ENCODE measurements around the gene POTEG.
"Not testable (repeated sequence)": the region's sequence is repeated elsewhere in the genome, so short reads cannot be mapped to it uniquely, and the experiment has no call there.

The POTEG gene

GRCh38 chr14:19388741-19389140, 45.4 kb downstream of the POTEG start:
- DNase-seq (ENCODE audit: low spot score); H4K91ac ChIP-seq (ENCODE audit: low read depth, low read length, poor library complexity); H3K9me3 ChIP-seq (replicated peaks in 1 of 2; ENCODE audit: control insufficient read depth in 2 of 2, insufficient read depth in 1 of 2, low read depth in 1 of 2, low read length in 2 of 2); H3K23ac ChIP-seq (ENCODE audit: low read depth, low read length, poor library complexity); H3K4me2 ChIP-seq (ENCODE audit: insufficient read depth, low read length, poor library complexity, severe bottlenecking); H2BK15ac ChIP-seq (ENCODE audit: low read length); H3K27ac ChIP-seq (replicated peaks; ENCODE audit: low read length); H2BK5ac ChIP-seq (ENCODE audit: low read length); H3K36me3 ChIP-seq (replicated peaks in 1 of 2; ENCODE audit: control insufficient read depth in 2 of 2, insufficient read depth in 2 of 2, low read length in 2 of 2); H3K18ac ChIP-seq (ENCODE audit: low read length); H2BK120ac ChIP-seq (ENCODE audit: low read depth, low read length); H2AK5ac ChIP-seq (ENCODE audit: low read depth, low read length); H2AFZ ChIP-seq (ENCODE audit: low read length); H3K4ac ChIP-seq (ENCODE audit: low read length); H3K14ac ChIP-seq (ENCODE audit: low read length); H4K8ac ChIP-seq (ENCODE audit: low read depth, low read length); H2BK12ac ChIP-seq (ENCODE audit: low read length); H3K27me3 ChIP-seq (ENCODE audit: control insufficient read depth in 3 of 3, insufficient read depth in 3 of 3, low read depth in 1 of 3, low read length in 3 of 3); H3K4me1 ChIP-seq (ENCODE audit: control insufficient read depth in 2 of 2, insufficient read depth in 1 of 2, low read depth in 1 of 2, low read length in 2 of 2); H3K9ac ChIP-seq (ENCODE audit: low read depth, low read length, poor library complexity); H3K4me3 ChIP-seq (ENCODE audit: low read length in 2 of 2); H3K79me1 ChIP-seq (ENCODE audit: low read depth, low read length): not testable (repeated sequence)
- no CpG with 5 or more reads among the region's 4 CpGs for WGBS, 2 donors (ENCODE audit: extremely low coverage in 2 of 2, insufficient read length in 2 of 2, insufficient replicate concordance in 1 of 2)

GRCh38 chr14:19386996-19387395, 47.1 kb downstream of the POTEG start:
- H2BK12ac ChIP-seq (ENCODE audit: low read length); H4K8ac ChIP-seq (ENCODE audit: low read depth, low read length); H3K79me1 ChIP-seq (ENCODE audit: low read depth, low read length); H4K91ac ChIP-seq (ENCODE audit: low read depth, low read length, poor library complexity); H3K4me3 ChIP-seq (ENCODE audit: low read length in 2 of 2); H3K23ac ChIP-seq (ENCODE audit: low read depth, low read length, poor library complexity); H3K4me2 ChIP-seq (ENCODE audit: insufficient read depth, low read length, poor library complexity, severe bottlenecking); DNase-seq (ENCODE audit: low spot score); H2BK15ac ChIP-seq (ENCODE audit: low read length); H3K9me3 ChIP-seq (replicated peaks in 1 of 2; ENCODE audit: control insufficient read depth in 2 of 2, insufficient read depth in 1 of 2, low read depth in 1 of 2, low read length in 2 of 2); H3K14ac ChIP-seq (ENCODE audit: low read length); H3K9ac ChIP-seq (ENCODE audit: low read depth, low read length, poor library complexity); H3K27me3 ChIP-seq (ENCODE audit: control insufficient read depth in 3 of 3, insufficient read depth in 3 of 3, low read depth in 1 of 3, low read length in 3 of 3); H2AFZ ChIP-seq (ENCODE audit: low read length); H3K36me3 ChIP-seq (replicated peaks in 1 of 2; ENCODE audit: control insufficient read depth in 2 of 2, insufficient read depth in 2 of 2, low read length in 2 of 2); H2BK120ac ChIP-seq (ENCODE audit: low read depth, low read length); H3K18ac ChIP-seq (ENCODE audit: low read length); H3K4me1 ChIP-seq (ENCODE audit: control insufficient read depth in 2 of 2, insufficient read depth in 1 of 2, low read depth in 1 of 2, low read length in 2 of 2); H3K4ac ChIP-seq (ENCODE audit: low read length); H2BK5ac ChIP-seq (ENCODE audit: low read length); H2AK5ac ChIP-seq (ENCODE audit: low read depth, low read length); H3K27ac ChIP-seq (replicated peaks; ENCODE audit: low read length): not testable (repeated sequence)
- WGBS, 2 donors (ENCODE audit: extremely low coverage in 2 of 2, insufficient read length in 2 of 2, insufficient replicate concordance in 1 of 2) = no CpG with 5 or more reads among the region's 9 CpGs

GRCh38 chr14:19386309-19386708, 47.8 kb downstream of the POTEG start:
- H3K27me3 ChIP-seq (ENCODE audit: control insufficient read depth in 3 of 3, insufficient read depth in 3 of 3, low read depth in 1 of 3, low read length in 3 of 3); H4K8ac ChIP-seq (ENCODE audit: low read depth, low read length); H3K79me1 ChIP-seq (ENCODE audit: low read depth, low read length): not testable (repeated sequence)

GRCh38 chr14:19384088-19384781, 49.9 kb downstream of the POTEG start:
- DNase-seq (ENCODE audit: low spot score); H2BK12ac ChIP-seq (ENCODE audit: low read length); H3K36me3 ChIP-seq (replicated peaks in 1 of 2; ENCODE audit: control insufficient read depth in 2 of 2, insufficient read depth in 2 of 2, low read length in 2 of 2): not testable (repeated sequence)

More at GRCh38 chr14:19386309-19386708, 47.8 kb downstream of the POTEG start:
- not testable (repeated sequence) for H3K18ac ChIP-seq (ENCODE audit: low read length); H3K4me3 ChIP-seq (ENCODE audit: low read length in 2 of 2); H3K23ac ChIP-seq (ENCODE audit: low read depth, low read length, poor library complexity); H2BK15ac ChIP-seq (ENCODE audit: low read length); H3K4ac ChIP-seq (ENCODE audit: low read length); H3K4me1 ChIP-seq (ENCODE audit: control insufficient read depth in 2 of 2, insufficient read depth in 1 of 2, low read depth in 1 of 2, low read length in 2 of 2); H4K91ac ChIP-seq (ENCODE audit: low read depth, low read length, poor library complexity); H3K4me2 ChIP-seq (ENCODE audit: insufficient read depth, low read length, poor library complexity, severe bottlenecking); H3K9me3 ChIP-seq (replicated peaks in 1 of 2; ENCODE audit: control insufficient read depth in 2 of 2, insufficient read depth in 1 of 2, low read depth in 1 of 2, low read length in 2 of 2); H3K36me3 ChIP-seq (replicated peaks in 1 of 2; ENCODE audit: control insufficient read depth in 2 of 2, insufficient read depth in 2 of 2, low read length in 2 of 2); H3K27ac ChIP-seq (replicated peaks; ENCODE audit: low read length); H2BK12ac ChIP-seq (ENCODE audit: low read length); H2BK5ac ChIP-seq (ENCODE audit: low read length); H3K14ac ChIP-seq (ENCODE audit: low read length); H3K9ac ChIP-seq (ENCODE audit: low read depth, low read length, poor library complexity); H2BK120ac ChIP-seq (ENCODE audit: low read depth, low read length); H2AFZ ChIP-seq (ENCODE audit: low read length); H2AK5ac ChIP-seq (ENCODE audit: low read depth, low read length); DNase-seq (ENCODE audit: low spot score)
- no CpG with 5 or more reads among the region's 7 CpGs for WGBS, 2 donors (ENCODE audit: extremely low coverage in 2 of 2, insufficient read length in 2 of 2, insufficient replicate concordance in 1 of 2)

More at GRCh38 chr14:19384088-19384781, 49.9 kb downstream of the POTEG start:
- not testable (repeated sequence) for H3K18ac ChIP-seq (ENCODE audit: low read length); H3K4me1 ChIP-seq (ENCODE audit: control insufficient read depth in 2 of 2, insufficient read depth in 1 of 2, low read depth in 1 of 2, low read length in 2 of 2); H3K27me3 ChIP-seq (ENCODE audit: control insufficient read depth in 3 of 3, insufficient read depth in 3 of 3, low read depth in 1 of 3, low read length in 3 of 3); H3K79me1 ChIP-seq (ENCODE audit: low read depth, low read length); H3K4me2 ChIP-seq (ENCODE audit: insufficient read depth, low read length, poor library complexity, severe bottlenecking); H3K27ac ChIP-seq (replicated peaks; ENCODE audit: low read length); H2BK120ac ChIP-seq (ENCODE audit: low read depth, low read length); H3K9me3 ChIP-seq (replicated peaks in 1 of 2; ENCODE audit: control insufficient read depth in 2 of 2, insufficient read depth in 1 of 2, low read depth in 1 of 2, low read length in 2 of 2); H2BK15ac ChIP-seq (ENCODE audit: low read length); H2AK5ac ChIP-seq (ENCODE audit: low read depth, low read length); H2AFZ ChIP-seq (ENCODE audit: low read length); H4K8ac ChIP-seq (ENCODE audit: low read depth, low read length); H3K23ac ChIP-seq (ENCODE audit: low read depth, low read length, poor library complexity); H3K14ac ChIP-seq (ENCODE audit: low read length); H3K4ac ChIP-seq (ENCODE audit: low read length); H4K91ac ChIP-seq (ENCODE audit: low read depth, low read length, poor library complexity); H3K4me3 ChIP-seq (ENCODE audit: low read length in 2 of 2); H3K9ac ChIP-seq (ENCODE audit: low read depth, low read length, poor library complexity); H2BK5ac ChIP-seq (ENCODE audit: low read length)
- WGBS, 2 donors (ENCODE audit: extremely low coverage in 2 of 2, insufficient read length in 2 of 2, insufficient replicate concordance in 1 of 2) = no CpG with 5 or more reads among the region's 6 CpGs

Data from neuronal stem cell (in vitro differentiated cells).